Thyroid gland (tissue), 4 donors: ENCODE results near the gene MAGOH.

ENCODE experiments used
- POLR2A ChIP-seq, 2 donors: fragments of 450-650 bp; IDR thresholded peaks; one replicate each; pipeline ENCODE4 v1.6.1; 2017; ENCODE audit warnings: antibody characterized with exemption in 2 of 2, mild to moderate bottlenecking in 2 of 2, moderate library complexity in 1 of 2
- TF ChIP-seq, protein P1 (sequence below), 6 experiments: fragments of 200-600 bp in 3 of 6; fragments of 450-650 bp in 3 of 6; sonication (generic) in 3 of 6; IDR thresholded peaks; one replicate each; pipeline ENCODE4 v1.5.1; 2016 to 2019; ENCODE audit warnings: antibody characterized with exemption in 6 of 6, mild to moderate bottlenecking in 2 of 6, inconsistent platforms in 1 of 6, moderate library complexity in 1 of 6

DNA sequence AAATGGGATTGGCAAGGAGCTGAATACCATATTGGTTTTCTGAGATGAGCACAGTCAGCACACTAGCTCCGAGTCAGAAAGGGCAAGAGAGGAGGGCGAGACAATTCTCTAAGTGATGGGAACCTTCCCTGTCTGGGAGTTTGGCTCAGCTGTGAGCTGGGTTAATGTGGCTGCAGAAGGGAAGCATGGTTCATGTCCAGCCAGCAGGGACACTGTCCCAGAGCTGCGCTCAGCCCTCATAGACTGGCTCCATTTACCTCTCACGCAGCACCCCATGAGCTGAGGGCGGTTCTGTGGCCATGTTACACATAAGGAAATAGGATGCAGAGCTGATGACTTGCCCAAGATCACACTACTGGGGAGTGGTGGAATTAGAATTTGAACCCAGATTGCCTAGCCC lies 57.4 kb downstream of the MAGOH start:
- no peak for TF ChIP-seq POLR2A (IDR thresholded peaks at IDR 0.05)
- TF ChIP-seq, protein P1, sequence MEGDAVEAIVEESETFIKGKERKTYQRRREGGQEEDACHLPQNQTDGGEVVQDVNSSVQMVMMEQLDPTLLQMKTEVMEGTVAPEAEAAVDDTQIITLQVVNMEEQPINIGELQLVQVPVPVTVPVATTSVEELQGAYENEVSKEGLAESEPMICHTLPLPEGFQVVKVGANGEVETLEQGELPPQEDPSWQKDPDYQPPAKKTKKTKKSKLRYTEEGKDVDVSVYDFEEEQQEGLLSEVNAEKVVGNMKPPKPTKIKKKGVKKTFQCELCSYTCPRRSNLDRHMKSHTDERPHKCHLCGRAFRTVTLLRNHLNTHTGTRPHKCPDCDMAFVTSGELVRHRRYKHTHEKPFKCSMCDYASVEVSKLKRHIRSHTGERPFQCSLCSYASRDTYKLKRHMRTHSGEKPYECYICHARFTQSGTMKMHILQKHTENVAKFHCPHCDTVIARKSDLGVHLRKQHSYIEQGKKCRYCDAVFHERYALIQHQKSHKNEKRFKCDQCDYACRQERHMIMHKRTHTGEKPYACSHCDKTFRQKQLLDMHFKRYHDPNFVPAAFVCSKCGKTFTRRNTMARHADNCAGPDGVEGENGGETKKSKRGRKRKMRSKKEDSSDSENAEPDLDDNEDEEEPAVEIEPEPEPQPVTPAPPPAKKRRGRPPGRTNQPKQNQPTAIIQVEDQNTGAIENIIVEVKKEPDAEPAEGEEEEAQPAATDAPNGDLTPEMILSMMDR (IDR thresholded peaks at IDR 0.05) = no peak
